IMR-90 (cell line): ENCODE measurements around the gene CHRNB4. TPM values are rescaled to one million over a fixed set of nuclear protein-coding genes. Genes with fewer than 3 reads are reported as not detected.

Source experiments
- ATAC-seq: fragments of 200-7000 bp; cut with Tn5 transposase; 2 replicates; pipeline ENCODE4 v1.9.1; 2020; ENCODE audit warnings: low read depth, mild to moderate bottlenecking, moderate library complexity
- BruUV-seq: library from RNA; stranded (reverse); fragments of 400-500 nt; replicated peaks from 2 replicates; lab custom pipeline; 2021; lab: Mats Ljungman, UMichigan
- CTCF ChIA-PET: fragments of 300-600 bp; formaldehyde crosslinking; extraction: SDS; loops from one replicate; lab custom pipeline; 2021; ENCODE audit warnings: antibody characterized with exemption; lab: Yijun Ruan, JAX
- POLR2A ChIA-PET: fragments of 300-600 bp; sonication (Branson Sonifier 250); formaldehyde crosslinking; loops from one replicate; lab custom pipeline; 2022; ENCODE audit warnings: antibody characterized with exemption; ENCODE audit not compliant: unreplicated experiment; lab: Charles Lee
- DNase-seq: peaks from one replicate; pipeline ENCODE4 v3.0.0; 2013
- H2AFZ ChIP-seq: replicated peaks from 2 replicates; pipeline ENCODE3; 2013; ENCODE audit warnings: low read length, mild to moderate bottlenecking; ENCODE audit not compliant: poor library complexity
- H2AK5ac ChIP-seq: 2 replicates; pipeline ENCODE4 v1.6.1; 2013; ENCODE audit warnings: low read depth, low read length, inconsistent platforms
- H2AK9ac ChIP-seq: replicated peaks from 2 replicates; pipeline ENCODE3; 2013; ENCODE audit warnings: mild to moderate bottlenecking, low read depth, low read length, moderate library complexity; ENCODE audit not compliant: poor library complexity
- H2BK120ac ChIP-seq: 2 replicates; pipeline ENCODE4 v1.6.1; 2013; ENCODE audit warnings: low read depth, low read length, inconsistent platforms
- H2BK15ac ChIP-seq: 3 replicates; pipeline ENCODE4 v1.6.1; 2013; ENCODE audit warnings: low read depth, low read length, inconsistent platforms
- H2BK20ac ChIP-seq: 2 replicates; pipeline ENCODE4 v1.6.1; 2013; ENCODE audit warnings: low read depth, mild to moderate bottlenecking, inconsistent platforms, low read length, moderate library complexity
- H2BK5ac ChIP-seq: 2 replicates; pipeline ENCODE4 v1.6.1; 2013; ENCODE audit warnings: mild to moderate bottlenecking, low read depth, low read length, inconsistent platforms; ENCODE audit not compliant: poor library complexity, severe bottlenecking
- H3K14ac ChIP-seq: replicated peaks from 2 replicates; pipeline ENCODE4 v1.6.1; 2013; ENCODE audit warnings: low read depth, low read length, inconsistent platforms
- H3K18ac ChIP-seq: 2 replicates; pipeline ENCODE4 v1.6.1; 2013; ENCODE audit warnings: low read depth, low read length, control low read depth
- H3K23ac ChIP-seq: 2 replicates; pipeline ENCODE4 v1.6.1; 2013; ENCODE audit warnings: low read depth, low read length, inconsistent platforms
- H3K27ac ChIP-seq: 2 replicates; pipeline ENCODE4 v1.5.1; 2013; ENCODE audit warnings: mild to moderate bottlenecking, control low read depth, low read length; ENCODE audit not compliant: insufficient read depth
- H3K27me3 ChIP-seq: 2 replicates; pipeline ENCODE4 v1.6.1; 2013; ENCODE audit warnings: low read length; ENCODE audit not compliant: control insufficient read depth, insufficient read depth
- H3K36me3 ChIP-seq: 2 replicates; pipeline ENCODE4 v1.6.1; 2013; ENCODE audit warnings: low read length, mixed read lengths; ENCODE audit not compliant: control insufficient read depth, insufficient read depth
- H3K4ac ChIP-seq: 2 replicates; pipeline ENCODE4 v1.6.1; 2013; ENCODE audit warnings: low read depth, low read length, inconsistent platforms
- H3K4me1 ChIP-seq: 2 replicates; pipeline ENCODE4 v1.6.1; 2013; ENCODE audit warnings: low read length, mixed read lengths; ENCODE audit not compliant: control insufficient read depth, insufficient read depth
- H3K4me2 ChIP-seq: 2 replicates; pipeline ENCODE4 v1.6.1; 2013; ENCODE audit warnings: low read depth, mild to moderate bottlenecking, control low read depth, low read length, moderate library complexity
- H3K4me3 ChIP-seq: 2 replicates; pipeline ENCODE4 v1.5.1; 2013; ENCODE audit warnings: low read depth, mild to moderate bottlenecking, control low read depth, low read length, moderate library complexity; ENCODE audit not compliant: insufficient read depth
- H3K56ac ChIP-seq: 2 replicates; pipeline ENCODE4 v1.6.1; 2013; ENCODE audit warnings: low read length, inconsistent platforms; ENCODE audit not compliant: insufficient read depth; ENCODE audit errors: extremely low read depth
- H3K79me1 ChIP-seq, 2 experiments: 2 replicates each; pipeline ENCODE4 v1.6.1; 2013; ENCODE audit warnings: low read length in 2 of 2, inconsistent platforms in 1 of 2, low read depth in 1 of 2
- H3K9ac ChIP-seq: 2 replicates; pipeline ENCODE4 v1.6.1; 2013; ENCODE audit warnings: low read depth, low read length, control low read depth
- H3K9me1 ChIP-seq: 2 replicates; pipeline ENCODE4 v1.6.1; 2013; ENCODE audit warnings: low read length, inconsistent platforms; ENCODE audit not compliant: insufficient read depth
- H3K9me3 ChIP-seq: 2 replicates; pipeline ENCODE4 v1.6.1; 2013; ENCODE audit warnings: low read length; ENCODE audit not compliant: control insufficient read depth, insufficient read depth
- H4K20me1 ChIP-seq: 2 replicates; pipeline ENCODE4 v1.6.1; 2013; ENCODE audit warnings: low read length, inconsistent platforms; ENCODE audit not compliant: insufficient read depth
- H4K5ac ChIP-seq: 2 replicates; pipeline ENCODE4 v1.6.1; 2013; ENCODE audit warnings: mild to moderate bottlenecking, low read depth, low read length, control low read depth
- H4K8ac ChIP-seq, 2 experiments: 2 replicates each; pipeline ENCODE4 v1.6.1; 2013; ENCODE audit warnings: low read depth in 2 of 2, low read length in 2 of 2, control low read depth in 1 of 2, inconsistent platforms in 1 of 2
- H4K91ac ChIP-seq: 2 replicates; pipeline ENCODE4 v1.6.1; 2013; ENCODE audit warnings: low read depth, low read length, inconsistent platforms; ENCODE audit not compliant: insufficient read depth
- CEBPB ChIP-seq: IDR thresholded peaks from 2 replicates; pipeline ENCODE4 v1.6.1; 2012; ENCODE audit warnings: low read depth, low read length, improper control_type of control experiment
- FOS ChIP-seq: fragments of 150-350 bp; IDR thresholded peaks from 2 replicates; pipeline ENCODE4 v1.6.1; 2016; ENCODE audit warnings: low read depth, low read length
- MAFK ChIP-seq: IDR thresholded peaks from 2 replicates; pipeline ENCODE4 v1.6.1; 2012; ENCODE audit warnings: low read depth, low read length, improper control_type of control experiment
- MXI1 ChIP-seq: IDR thresholded peaks from 2 replicates; pipeline ENCODE4 v1.6.1; 2012; ENCODE audit warnings: low read depth, mild to moderate bottlenecking, low read length, moderate library complexity, borderline replicate concordance
- NFE2L2 ChIP-seq: fragments of 150-350 bp; IDR thresholded peaks from 2 replicates; pipeline ENCODE4 v1.6.1; 2016; ENCODE audit warnings: low read depth, mild to moderate bottlenecking, low read length
- POLR2A ChIP-seq: IDR thresholded peaks from 2 replicates; pipeline ENCODE4 v1.6.1; 2012; ENCODE audit warnings: mild to moderate bottlenecking, low read depth, low read length
- SMC3 ChIP-seq: fragments of 150-350 bp; IDR thresholded peaks from 2 replicates; pipeline ENCODE4 v1.6.1; 2016; ENCODE audit warnings: low read depth, mild to moderate bottlenecking, antibody characterized with exemption, low read length, moderate library complexity
- WGBS, 2 experiments: methylation state at CpG; one replicate each; pipeline versions ENCODE4 v1.1.5 to v1.1.7; 2013; ENCODE audit warnings: missing lambda C conversion rate in 2 of 2; ENCODE audit not compliant: insufficient read length in 1 of 2; ENCODE audit errors: extremely low coverage in 2 of 2; 5-methylcytosine and 5-hydroxymethylcytosine counted together
- dilution Hi-C: fragments of 300-500 bp; cut with HindIII; formaldehyde crosslinking; loops from one replicate; pipeline ENCODE4 v1.14.3; 2018; ENCODE audit warnings: low sequenced_read_pairs; ENCODE audit not compliant: unreplicated experiment
- in situ Hi-C: fragments of 300-500 bp; cut with MboI; formaldehyde crosslinking; loops from 3 replicates; pipeline ENCODE4 v1.14.3; 2019; ENCODE audit warnings: low sequenced_read_pairs, inconsistent platforms, mixed read lengths
- intact Hi-C: fragments of 100-400 bp; cut with micrococcal nuclease; formaldehyde crosslinking; loops from 2 replicates; pipeline ENCODE4 v1.10.0; 2022
- polyA plus RNA-seq, 3 experiments: library from polyadenylated mRNA; depleted of rRNA; stranded (reverse); fragments of >200 nt; gene quantifications; 2 replicates each; pipeline ENCODE4 v1.2.3, GENCODE V29; 2012; ENCODE audit warnings: low replicate concordance in 1 of 3
- total RNA-seq: library from RNA; depleted of rRNA; stranded (reverse); fragments of >200 nt; gene quantifications from 2 replicates; pipeline ENCODE4 v1.2.3, GENCODE V29; 2012
- TF ChIP-seq, protein P1 (sequence below): fragments of 150-350 bp; IDR thresholded peaks from 2 replicates; pipeline ENCODE4 v1.6.1; 2017; ENCODE audit warnings: mild to moderate bottlenecking, antibody characterized with exemption, low read length, low read depth
- TF ChIP-seq, protein P2 (sequence below): conservative IDR thresholded peaks from 2 replicates; pipeline ENCODE4 v1.5.1; 2012; ENCODE audit warnings: mild to moderate bottlenecking, low read depth, low read length, improper control_type of control experiment

CHRNB4 gene
- total and polyA plus RNA-seq, 2 of the 4 experiments (the other 2 are of a cell fraction): not detected

- Histone ChIP-seq H3K18ac (no peak overlapping the region), H3K4me1 (no peaks in the 10 kb centered on the region), H2BK120ac (no peak overlapping the region), H3K4ac (no peak overlapping the region), H3K56ac (no peak overlapping the region), H2BK5ac (no peak overlapping the region), H3K9ac (no peak overlapping the region), H2AK9ac (no peak overlapping the region), H2BK15ac (no peak overlapping the region), H2AK5ac (no peak overlapping the region), H3K9me3 (no peaks in the 10 kb centered on the region), H4K91ac (no peak overlapping the region), H2BK20ac (no peak overlapping the region), H3K9me1 (no peaks in the 10 kb centered on the region), H3K79me1 (no peaks in the 10 kb centered on the region), H3K27ac (no peak overlapping the region), H4K8ac (no peak overlapping the region), H4K20me1 (no peaks in the 10 kb centered on the region), H3K14ac (no peak overlapping the region), H4K5ac (no peak overlapping the region), H3K23ac (no peak overlapping the region), H3K27me3 (peaks cover 32% of the 10 kb centered on the region), H3K4me2 (no peak overlapping the region), H2AFZ (no peak overlapping the region), H3K4me3 (no peak overlapping the region), H3K36me3 (no peaks in the 10 kb centered on the region)
- BruUV-seq: no TSS peak
- DNase-seq: no peak
- POLR2A ChIA-PET: no interaction called here
- no peak for ATAC-seq
- dilution Hi-C loops (no loop called here), intact Hi-C loops (no loop called here), in situ Hi-C loops (no loop called here)
- no peak for TF ChIP-seq FOS
- TF ChIP-seq, protein P1, sequence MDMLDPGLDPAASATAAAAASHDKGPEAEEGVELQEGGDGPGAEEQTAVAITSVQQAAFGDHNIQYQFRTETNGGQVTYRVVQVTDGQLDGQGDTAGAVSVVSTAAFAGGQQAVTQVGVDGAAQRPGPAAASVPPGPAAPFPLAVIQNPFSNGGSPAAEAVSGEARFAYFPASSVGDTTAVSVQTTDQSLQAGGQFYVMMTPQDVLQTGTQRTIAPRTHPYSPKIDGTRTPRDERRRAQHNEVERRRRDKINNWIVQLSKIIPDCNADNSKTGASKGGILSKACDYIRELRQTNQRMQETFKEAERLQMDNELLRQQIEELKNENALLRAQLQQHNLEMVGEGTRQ: no peak
- no peak for TF ChIP-seq MXI1
- no peak for TF ChIP-seq MAFK
- TF ChIP-seq, protein P2, sequence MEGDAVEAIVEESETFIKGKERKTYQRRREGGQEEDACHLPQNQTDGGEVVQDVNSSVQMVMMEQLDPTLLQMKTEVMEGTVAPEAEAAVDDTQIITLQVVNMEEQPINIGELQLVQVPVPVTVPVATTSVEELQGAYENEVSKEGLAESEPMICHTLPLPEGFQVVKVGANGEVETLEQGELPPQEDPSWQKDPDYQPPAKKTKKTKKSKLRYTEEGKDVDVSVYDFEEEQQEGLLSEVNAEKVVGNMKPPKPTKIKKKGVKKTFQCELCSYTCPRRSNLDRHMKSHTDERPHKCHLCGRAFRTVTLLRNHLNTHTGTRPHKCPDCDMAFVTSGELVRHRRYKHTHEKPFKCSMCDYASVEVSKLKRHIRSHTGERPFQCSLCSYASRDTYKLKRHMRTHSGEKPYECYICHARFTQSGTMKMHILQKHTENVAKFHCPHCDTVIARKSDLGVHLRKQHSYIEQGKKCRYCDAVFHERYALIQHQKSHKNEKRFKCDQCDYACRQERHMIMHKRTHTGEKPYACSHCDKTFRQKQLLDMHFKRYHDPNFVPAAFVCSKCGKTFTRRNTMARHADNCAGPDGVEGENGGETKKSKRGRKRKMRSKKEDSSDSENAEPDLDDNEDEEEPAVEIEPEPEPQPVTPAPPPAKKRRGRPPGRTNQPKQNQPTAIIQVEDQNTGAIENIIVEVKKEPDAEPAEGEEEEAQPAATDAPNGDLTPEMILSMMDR: no peak
- no peak for TF ChIP-seq CEBPB
- TF ChIP-seq NFE2L2: no peak
- no peak for TF ChIP-seq SMC3
- TF ChIP-seq POLR2A: no peak
- CTCF ChIA-PET: no interaction called here
- WGBS, 2 experiments: no CpG with 5 or more reads among the region's 6 CpGs
Observed at GRCh38 chr15:78666010-78666409, 25.0 kb upstream of the CHRNB4 start.
